K562 (cell line): Measurements from ENCODE around the gene SEC11A. TPM values are rescaled to one million over a fixed set of nuclear protein-coding genes. Genes with fewer than 3 reads are reported as not detected.

Source experiments
- BCOR ChIP-seq: fragments of 450-650 bp; IDR thresholded peaks from 2 replicates; pipeline ENCODE4 v1.6.1; 2016
- MGA ChIP-seq: fragments of 450-650 bp; IDR thresholded peaks from 2 replicates; pipeline ENCODE4 v1.6.1; 2016; ENCODE audit warnings: mild to moderate bottlenecking, moderate library complexity
- POLR2B ChIP-seq: fragments of 450-650 bp; IDR thresholded peaks from 2 replicates; pipeline ENCODE4 v1.6.1; 2018; ENCODE audit warnings: low read depth; ENCODE audit not compliant: partially characterized antibody
- SIN3A ChIP-seq, 2 experiments: fragments of 150-350 bp in 1 of 2; IDR thresholded peaks; 2 replicates each; pipeline ENCODE4 v1.6.1; 2011 to 2016; ENCODE audit warnings: borderline replicate concordance in 2 of 2, low read depth in 2 of 2, low read length in 2 of 2, mild to moderate bottlenecking in 2 of 2, moderate library complexity in 2 of 2; ENCODE audit not compliant: control insufficient read depth in 1 of 2
- polyA plus RNA-seq, 8 experiments: library from polyadenylated mRNA; depleted of rRNA in 4 of 8; stranded (reverse) in 5 of 8; unstranded in 3 of 8; fragments of >200 nt; fragmentation: Nextera tagmentation in 2 of 8; fragmentation: Illumina TruSeq in 1 of 8; extraction: Ambion mirVana in 2 of 8; extraction: Trizol in 1 of 8; gene quantifications; 2 replicates each; pipeline versions ENCODE4 v1.2.1 to v1.2.3, GENCODE V29; 2011 to 2014; ENCODE audit warnings: inconsistent platforms in 1 of 8, missing spikeins in 1 of 8
- total RNA-seq, 7 experiments: library from RNA; depleted of rRNA in 6 of 7; stranded (reverse); fragments of >200 nt in 6 of 7; fragmentation: Illumina TruSeq in 2 of 7; extraction: Trizol in 2 of 7; gene quantifications; 2 replicates each; pipeline versions ENCODE4 v1.2.1 to v1.2.3, GENCODE V29; 2011 to 2021; ENCODE audit warnings: low replicate concordance in 1 of 7

The SEC11A gene
- total and polyA plus RNA-seq, 9 of the 15 experiments (the other 6 are each of a cell fraction or from before 2014, with no cell fraction given) = 175 to 310 (median 229) TPM

GRCh38 chr15:84697236-84697990 is 18.5 kb downstream of the SEC11A start (continued):
- TF ChIP-seq POLR2B = no peak
- no peak for TF ChIP-seq MGA
- no peak for TF ChIP-seq BCOR
- TF ChIP-seq SIN3A (IDR thresholded peaks at IDR 0.05; ENCODE audit: borderline replicate concordance in 2 of 2, control insufficient read depth in 1 of 2, low read depth in 2 of 2, low read length in 2 of 2) = no peak
- TF ChIP-seq, all 486 proteins: peak for 0
